IMR-90 (cell line): ENCODE data around the gene GCM1.

Source experiments
- CEBPB ChIP-seq: IDR thresholded peaks from 2 replicates; pipeline ENCODE4 v1.6.1; 2012; ENCODE audit warnings: low read depth, low read length, improper control_type of control experiment
- ELK1 ChIP-seq: fragments of 150-350 bp; IDR thresholded peaks from 2 replicates; pipeline ENCODE4 v1.6.1; 2016; ENCODE audit warnings: low read depth, mild to moderate bottlenecking, low read length, moderate library complexity, borderline replicate concordance
- FOS ChIP-seq: fragments of 150-350 bp; IDR thresholded peaks from 2 replicates; pipeline ENCODE4 v1.6.1; 2016; ENCODE audit warnings: low read depth, low read length
- POLR2A ChIP-seq: IDR thresholded peaks from 2 replicates; pipeline ENCODE4 v1.6.1; 2012; ENCODE audit warnings: mild to moderate bottlenecking, low read depth, low read length
- RAD21 ChIP-seq: IDR thresholded peaks from 2 replicates; pipeline ENCODE4 v1.6.1; 2012; ENCODE audit warnings: low read length, improper control_type of control experiment
- RFX5 ChIP-seq: IDR thresholded peaks from 2 replicates; pipeline ENCODE4 v1.8.0; 2012; ENCODE audit warnings: low read depth, mild to moderate bottlenecking, low read length, moderate library complexity
- TF ChIP-seq, protein P1 (sequence below): conservative IDR thresholded peaks from 2 replicates; pipeline ENCODE4 v1.5.1; 2012; ENCODE audit warnings: mild to moderate bottlenecking, low read depth, low read length, improper control_type of control experiment
- TF ChIP-seq, protein P2 (sequence below): fragments of 150-350 bp; IDR thresholded peaks from 2 replicates; pipeline ENCODE4 v1.6.1; 2017; ENCODE audit warnings: mild to moderate bottlenecking, antibody characterized with exemption, low read length, low read depth

GRCh38 chr6:53111865-53112264 is 36.8 kb downstream of the GCM1 start:
- TF ChIP-seq, protein P1, sequence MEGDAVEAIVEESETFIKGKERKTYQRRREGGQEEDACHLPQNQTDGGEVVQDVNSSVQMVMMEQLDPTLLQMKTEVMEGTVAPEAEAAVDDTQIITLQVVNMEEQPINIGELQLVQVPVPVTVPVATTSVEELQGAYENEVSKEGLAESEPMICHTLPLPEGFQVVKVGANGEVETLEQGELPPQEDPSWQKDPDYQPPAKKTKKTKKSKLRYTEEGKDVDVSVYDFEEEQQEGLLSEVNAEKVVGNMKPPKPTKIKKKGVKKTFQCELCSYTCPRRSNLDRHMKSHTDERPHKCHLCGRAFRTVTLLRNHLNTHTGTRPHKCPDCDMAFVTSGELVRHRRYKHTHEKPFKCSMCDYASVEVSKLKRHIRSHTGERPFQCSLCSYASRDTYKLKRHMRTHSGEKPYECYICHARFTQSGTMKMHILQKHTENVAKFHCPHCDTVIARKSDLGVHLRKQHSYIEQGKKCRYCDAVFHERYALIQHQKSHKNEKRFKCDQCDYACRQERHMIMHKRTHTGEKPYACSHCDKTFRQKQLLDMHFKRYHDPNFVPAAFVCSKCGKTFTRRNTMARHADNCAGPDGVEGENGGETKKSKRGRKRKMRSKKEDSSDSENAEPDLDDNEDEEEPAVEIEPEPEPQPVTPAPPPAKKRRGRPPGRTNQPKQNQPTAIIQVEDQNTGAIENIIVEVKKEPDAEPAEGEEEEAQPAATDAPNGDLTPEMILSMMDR = no peak
- TF ChIP-seq POLR2A (no peak), RAD21 (no peak), ELK1 (no peak), CEBPB (no peak), RFX5 (no peak), FOS (no peak)
- TF ChIP-seq, protein P2, sequence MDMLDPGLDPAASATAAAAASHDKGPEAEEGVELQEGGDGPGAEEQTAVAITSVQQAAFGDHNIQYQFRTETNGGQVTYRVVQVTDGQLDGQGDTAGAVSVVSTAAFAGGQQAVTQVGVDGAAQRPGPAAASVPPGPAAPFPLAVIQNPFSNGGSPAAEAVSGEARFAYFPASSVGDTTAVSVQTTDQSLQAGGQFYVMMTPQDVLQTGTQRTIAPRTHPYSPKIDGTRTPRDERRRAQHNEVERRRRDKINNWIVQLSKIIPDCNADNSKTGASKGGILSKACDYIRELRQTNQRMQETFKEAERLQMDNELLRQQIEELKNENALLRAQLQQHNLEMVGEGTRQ = no peak
